H1 (cell line): ENCODE results near the gene OASL. TPM values are rescaled to one million over a fixed set of nuclear protein-coding genes. Genes with fewer than 3 reads are reported as not detected.

Experiments
- ASH2L ChIP-seq: fragments of 200-600, 300-600 bp; sonication (generic); IDR thresholded peaks from one replicate; pipeline ENCODE4 v1.7.1; 2017; ENCODE audit warnings: low read length
- polyA plus RNA-seq, 7 experiments: library from polyadenylated mRNA; depleted of rRNA in 3 of 7; stranded (reverse) in 5 of 7; unstranded in 2 of 7; fragments of >200 nt in 5 of 7; fragments of 200-250 nt in 2 of 7; gene quantifications; 1 replicate in 5 of 7; 2 replicates in 1 of 7; 4 replicates in 1 of 7; pipeline versions ENCODE4 v1.2.1 to v1.2.3, GENCODE V29; 2011 to 2013; ENCODE audit warnings: missing spikeins in 2 of 7, mixed read lengths in 2 of 7
- total RNA-seq: library from RNA; stranded (reverse); fragmentation: NEBNext Ultra II Directional; extraction: Animal tissue kit (Norgen Biotek cat#: 25700); gene quantifications from 2 replicates; pipeline ENCODE4 v1.2.1, GENCODE V29; 2021

Gene OASL
- total and polyA plus RNA-seq, 2 of the 8 experiments (the other 6 are each of a cell fraction or from before 2014, with no cell fraction given) = not detected

DNA sequence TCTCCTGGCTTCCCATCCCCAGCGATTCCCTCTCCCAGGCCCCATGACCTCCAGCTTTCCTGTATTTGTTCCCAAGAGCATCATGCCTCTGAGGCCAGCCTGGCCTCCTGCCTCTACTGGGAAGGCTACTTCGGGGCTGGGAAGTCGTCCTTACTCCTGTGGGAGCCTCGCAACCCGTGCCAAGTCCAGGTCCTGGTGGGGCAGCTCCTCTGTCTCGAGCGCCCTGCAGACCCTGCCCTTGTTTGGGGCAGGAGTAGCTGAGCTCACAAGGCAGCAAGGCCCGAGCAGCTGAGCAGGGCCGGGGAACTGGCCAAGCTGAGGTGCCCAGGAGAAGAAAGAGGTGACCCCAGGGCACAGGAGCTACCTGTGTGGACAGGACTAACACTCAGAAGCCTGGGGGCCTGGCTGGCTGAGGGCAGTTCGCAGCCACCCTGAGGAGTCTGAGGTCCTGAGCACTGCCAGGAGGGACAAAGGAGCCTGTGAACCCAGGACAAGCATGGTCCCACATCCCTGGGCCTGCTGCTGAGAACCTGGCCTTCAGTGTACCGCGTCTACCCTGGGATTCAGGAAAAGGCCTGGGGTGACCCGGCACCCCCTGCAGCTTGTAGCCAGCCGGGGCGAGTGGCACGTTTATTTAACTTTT, 37.1 kb downstream of the OASL start (continued):
- TF ChIP-seq ASH2L = no peak
